Measurements from ENCODE around the gene IGSF8. TPM values are rescaled to one million over a fixed set of nuclear protein-coding genes. Genes with fewer than 3 reads are reported as not detected.

IGSF8 gene
- total RNA-seq, 1 experiment from 2014 or later: 14.0 TPM

DNA sequence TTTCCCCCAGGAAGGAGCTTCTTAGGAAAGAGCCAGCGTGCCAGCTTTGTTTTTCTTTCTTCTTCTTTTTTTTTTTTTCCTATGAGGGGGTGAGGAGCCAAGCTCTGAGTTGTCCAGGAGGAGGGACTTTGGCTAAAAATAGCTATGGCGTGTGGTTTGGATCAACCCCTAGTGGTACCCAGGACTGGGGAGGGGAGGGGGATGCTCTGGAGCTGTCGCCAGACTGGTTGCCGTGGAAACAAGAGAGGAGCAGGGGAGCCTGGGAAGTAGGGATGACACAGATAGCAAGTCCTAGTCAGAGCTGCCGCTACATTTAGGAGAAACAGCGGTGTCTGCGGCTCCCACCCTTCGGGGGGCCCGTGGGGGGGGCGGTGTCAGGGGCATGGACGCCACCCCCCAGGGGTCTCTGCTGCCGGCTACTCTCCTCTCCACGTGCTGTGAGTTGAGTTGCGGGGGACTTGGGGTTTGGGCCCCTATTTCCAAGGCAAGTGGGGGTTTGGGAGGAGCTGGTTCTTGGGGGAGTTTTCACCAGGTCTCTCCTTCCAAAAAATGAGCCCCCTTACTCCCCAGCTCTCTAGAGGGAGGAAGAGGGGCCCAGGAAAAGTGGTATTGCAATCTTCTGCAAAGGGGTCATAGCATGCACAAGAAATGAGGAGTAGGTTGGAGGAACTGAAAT, 17.0 kb downstream of the IGSF8 start, which contains the start of gene KCNJ9:
TSS of gene KCNJ9 (plus strand) at position 278 of the 676 bp plus-strand sequence. CDS start 2,493 bp downstream, outside the sequence.
- H3K4me1 ChIP-seq (ENCODE audit: insufficient read depth, low read length, poor library complexity, severe bottlenecking): no peaks in the 10 kb centered on the region
- DNase-seq (ENCODE audit: low spot score): peak; percentile 35
- no TSS peak for BruUV-seq (replicated peaks)
- intact Hi-C loops (cut with micrococcal nuclease; ENCODE audit: unreplicated experiment): no loop called here
- H3K9me3 ChIP-seq (ENCODE audit: low read depth, low read length, poor library complexity, severe bottlenecking): no peaks in the 10 kb centered on the region
- no peak for TF ChIP-seq EZH2 (IDR thresholded peaks at IDR 0.05; ENCODE audit: borderline replicate concordance, low read depth, low read length, poor library complexity, severe bottlenecking)
- TF ChIP-seq, protein P1, sequence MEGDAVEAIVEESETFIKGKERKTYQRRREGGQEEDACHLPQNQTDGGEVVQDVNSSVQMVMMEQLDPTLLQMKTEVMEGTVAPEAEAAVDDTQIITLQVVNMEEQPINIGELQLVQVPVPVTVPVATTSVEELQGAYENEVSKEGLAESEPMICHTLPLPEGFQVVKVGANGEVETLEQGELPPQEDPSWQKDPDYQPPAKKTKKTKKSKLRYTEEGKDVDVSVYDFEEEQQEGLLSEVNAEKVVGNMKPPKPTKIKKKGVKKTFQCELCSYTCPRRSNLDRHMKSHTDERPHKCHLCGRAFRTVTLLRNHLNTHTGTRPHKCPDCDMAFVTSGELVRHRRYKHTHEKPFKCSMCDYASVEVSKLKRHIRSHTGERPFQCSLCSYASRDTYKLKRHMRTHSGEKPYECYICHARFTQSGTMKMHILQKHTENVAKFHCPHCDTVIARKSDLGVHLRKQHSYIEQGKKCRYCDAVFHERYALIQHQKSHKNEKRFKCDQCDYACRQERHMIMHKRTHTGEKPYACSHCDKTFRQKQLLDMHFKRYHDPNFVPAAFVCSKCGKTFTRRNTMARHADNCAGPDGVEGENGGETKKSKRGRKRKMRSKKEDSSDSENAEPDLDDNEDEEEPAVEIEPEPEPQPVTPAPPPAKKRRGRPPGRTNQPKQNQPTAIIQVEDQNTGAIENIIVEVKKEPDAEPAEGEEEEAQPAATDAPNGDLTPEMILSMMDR (conservative IDR thresholded peaks at IDR 0.05; ENCODE audit: low read depth, low read length): no peak
- H3K27me3 ChIP-seq (replicated peaks; ENCODE audit: insufficient read depth, low read depth, low read length, poor library complexity): peaks cover 47% of the 10 kb centered on the region
- CTCF ChIA-PET: interaction anchor here (1.1 to 1.4 kb wide), 2 partner anchors 35 to 76 kb away, joined by 4 to 5 read pairs; no protein-coding TSS in a partner anchor
- no peak within 1 kb of the TSS for H3K27ac ChIP-seq (ENCODE audit: low read depth, low read length, poor library complexity, severe bottlenecking)
- no peak within 1 kb of the TSS for H3K4me3 ChIP-seq (ENCODE audit: low read depth, low read length, poor library complexity, severe bottlenecking)
- H3K36me3 ChIP-seq (ENCODE audit: insufficient read depth, low read length, poor library complexity, severe bottlenecking): no peaks in the 10 kb centered on the region
- POLR2A ChIA-PET (ENCODE audit: low non-redundant PET): no interaction called here

DNA sequence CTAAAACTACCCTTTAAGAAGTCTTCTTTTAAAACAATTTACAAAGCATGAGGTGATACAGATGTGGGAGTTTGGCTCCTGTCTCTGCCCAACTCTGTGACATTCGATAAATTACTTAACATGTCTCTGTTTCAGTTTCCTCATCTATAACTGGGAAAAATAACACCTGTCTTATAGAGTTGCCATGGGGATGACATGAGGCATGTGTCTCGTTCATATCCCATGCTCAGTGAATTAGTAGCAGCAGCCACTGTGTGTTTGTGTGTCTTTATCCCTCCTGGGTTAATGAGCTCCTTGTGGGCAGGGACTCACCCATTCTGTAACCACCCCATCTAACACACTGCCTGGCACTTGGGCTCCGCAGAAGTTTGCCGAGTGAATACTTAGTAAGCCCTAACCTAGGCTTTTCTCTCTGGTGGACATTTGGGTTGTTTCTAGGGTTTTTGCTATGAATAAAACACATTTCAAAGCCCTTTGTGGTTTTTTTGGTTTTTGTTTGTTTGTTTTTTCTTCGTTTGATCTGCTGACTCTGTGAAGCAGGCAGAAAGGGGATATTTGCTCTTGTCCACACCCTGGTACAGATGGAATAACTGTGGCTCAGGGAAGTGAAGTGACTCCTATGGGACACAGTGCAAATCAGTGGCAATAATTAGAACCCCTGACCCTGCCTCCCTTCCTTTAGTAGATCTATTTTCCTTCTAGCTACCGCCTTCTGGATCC, 17.9 kb downstream of the IGSF8 start:
- ChIA-PET POLR2A (ENCODE audit: low non-redundant PET) (interaction anchor here (0.5 kb wide), 1 partner anchor 299 kb away, joined by 3 read pairs; no protein-coding TSS in a partner anchor), CTCF (interaction anchor here (1.1 to 1.4 kb wide), 2 partner anchors 35 to 75 kb away, joined by 4 to 5 read pairs; no protein-coding TSS in a partner anchor)
- no peaks in the 10 kb centered on the region for H3K9me3 ChIP-seq (ENCODE audit: low read depth, low read length, poor library complexity, severe bottlenecking)
- no peak overlapping the region for H3K4me3 ChIP-seq (ENCODE audit: low read depth, low read length, poor library complexity, severe bottlenecking)
- no peak overlapping the region for H3K27ac ChIP-seq (ENCODE audit: low read depth, low read length, poor library complexity, severe bottlenecking)
- H3K36me3 ChIP-seq (ENCODE audit: insufficient read depth, low read length, poor library complexity, severe bottlenecking): no peaks in the 10 kb centered on the region
- DNase-seq (ENCODE audit: low spot score): no peak
- TF ChIP-seq, protein P1 (conservative IDR thresholded peaks at IDR 0.05; ENCODE audit: low read depth, low read length): no peak
- TF ChIP-seq EZH2 (IDR thresholded peaks at IDR 0.05; ENCODE audit: borderline replicate concordance, low read depth, low read length, poor library complexity, severe bottlenecking): peak; percentile 9
- no peaks in the 10 kb centered on the region for H3K4me1 ChIP-seq (ENCODE audit: insufficient read depth, low read length, poor library complexity, severe bottlenecking)
- peaks cover 47% of the 10 kb centered on the region for H3K27me3 ChIP-seq (replicated peaks; ENCODE audit: insufficient read depth, low read depth, low read length, poor library complexity)
- intact Hi-C loops (cut with micrococcal nuclease; ENCODE audit: unreplicated experiment): no loop called here
- no TSS peak for BruUV-seq (replicated peaks)

DNA sequence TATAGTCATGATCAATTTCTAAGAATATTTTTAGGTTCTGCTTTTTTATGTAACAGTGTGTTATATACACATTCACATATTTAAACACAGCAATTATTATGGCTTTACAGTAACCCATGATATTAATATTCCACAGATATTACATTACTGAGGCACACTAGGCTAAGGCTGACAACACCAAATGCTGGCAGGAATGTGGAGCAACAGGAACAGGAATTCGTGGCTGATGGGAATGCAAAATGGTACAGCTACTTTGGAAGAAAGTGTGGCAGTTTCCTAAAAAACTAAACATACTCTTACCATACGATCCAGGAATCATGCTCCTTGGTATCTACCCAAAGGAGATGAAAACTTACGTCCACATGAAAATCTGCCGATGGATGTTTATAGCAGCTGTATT, 19.0 kb downstream of the IGSF8 start:
- POLR2A ChIA-PET (ENCODE audit: low non-redundant PET): no interaction called here
- intact Hi-C loops (cut with micrococcal nuclease; ENCODE audit: unreplicated experiment): loop anchor here (5.0 kb wide), 1 partner anchor 142 kb away; no protein-coding TSS in a partner anchor
- H3K4me3 ChIP-seq (ENCODE audit: low read depth, low read length, poor library complexity, severe bottlenecking): no peak overlapping the region
- no peaks in the 10 kb centered on the region for H3K36me3 ChIP-seq (ENCODE audit: insufficient read depth, low read length, poor library complexity, severe bottlenecking)
- peaks cover 47% of the 10 kb centered on the region for H3K27me3 ChIP-seq (replicated peaks; ENCODE audit: insufficient read depth, low read depth, low read length, poor library complexity)
- H3K9me3 ChIP-seq (ENCODE audit: low read depth, low read length, poor library complexity, severe bottlenecking): no peaks in the 10 kb centered on the region
- peak; percentile 20 for TF ChIP-seq EZH2 (IDR thresholded peaks at IDR 0.05; ENCODE audit: borderline replicate concordance, low read depth, low read length, poor library complexity, severe bottlenecking)
- TF ChIP-seq, protein P1 (conservative IDR thresholded peaks at IDR 0.05; ENCODE audit: low read depth, low read length): no peak
- no peaks in the 10 kb centered on the region for H3K4me1 ChIP-seq (ENCODE audit: insufficient read depth, low read length, poor library complexity, severe bottlenecking)
- BruUV-seq (replicated peaks): no TSS peak
- no peak overlapping the region for H3K27ac ChIP-seq (ENCODE audit: low read depth, low read length, poor library complexity, severe bottlenecking)
- DNase-seq (ENCODE audit: low spot score): no peak
- CTCF ChIA-PET: interaction anchor here (1.1 to 2.5 kb wide), 4 partner anchors 22 to 172 kb away, joined by 3 to 17 read pairs (median 6); no protein-coding TSS in a partner anchor

Measured in A673 (cell line).